ENCODE data around the gene TNFAIP3. TPM values are rescaled to one million over a fixed set of nuclear protein-coding genes. Genes with fewer than 3 reads are reported as not detected.

The TNFAIP3 gene
- total and polyA plus RNA-seq, 2 of the 4 experiments (the other 2 are of a cell fraction) = 5.0 to 14.2 TPM

- WGBS, 2 experiments (ENCODE audit: extremely low coverage in 2 of 2, insufficient read length in 1 of 2) = no CpG with 5 or more reads among the region's 1 CpG
- Histone ChIP-seq H2AK9ac (replicated peaks; ENCODE audit: low read depth, low read length, poor library complexity) (no peak overlapping the region), H2BK120ac (ENCODE audit: low read depth, low read length) (no peak overlapping the region), H2BK15ac (ENCODE audit: low read depth, low read length) (no peak overlapping the region), H3K9ac (ENCODE audit: low read depth, low read length) (no peak overlapping the region), H3K9me3 (ENCODE audit: control insufficient read depth, insufficient read depth, low read length) (no peaks in the 10 kb centered on the region; the same call in 1 of the 2 replicates), H3K14ac (replicated peaks; ENCODE audit: low read depth, low read length) (no peak overlapping the region), H3K79me1 (ENCODE audit: low read depth in 1 of 2, low read length in 2 of 2) (no peaks in the 10 kb centered on the region), H2BK20ac (ENCODE audit: low read depth, low read length) (no peak overlapping the region), H3K27ac (ENCODE audit: insufficient read depth, low read length) (no peak overlapping the region), H3K56ac (ENCODE audit: extremely low read depth, insufficient read depth, low read length) (no peak overlapping the region), H3K4ac (ENCODE audit: low read depth, low read length) (no peak overlapping the region), H2AK5ac (ENCODE audit: low read depth, low read length) (no peak overlapping the region), H3K4me3 (ENCODE audit: insufficient read depth, low read depth, low read length) (no peak overlapping the region), H3K4me2 (ENCODE audit: low read depth, low read length) (no peak overlapping the region), H3K4me1 (ENCODE audit: control insufficient read depth, insufficient read depth, low read length) (no peaks in the 10 kb centered on the region), H3K18ac (ENCODE audit: low read depth, low read length) (no peak overlapping the region), H4K91ac (ENCODE audit: insufficient read depth, low read depth, low read length) (no peak overlapping the region), H3K23ac (ENCODE audit: low read depth, low read length) (no peak overlapping the region), H4K8ac (ENCODE audit: low read depth in 2 of 2, low read length in 2 of 2) (no peak overlapping the region), H3K9me1 (ENCODE audit: insufficient read depth, low read length) (no peaks in the 10 kb centered on the region), H4K20me1 (ENCODE audit: insufficient read depth, low read length) (no peaks in the 10 kb centered on the region), H2BK5ac (ENCODE audit: low read depth, low read length, poor library complexity, severe bottlenecking) (no peak overlapping the region), H3K36me3 (ENCODE audit: control insufficient read depth, insufficient read depth, low read length) (no peaks in the 10 kb centered on the region), H3K27me3 (ENCODE audit: control insufficient read depth, insufficient read depth, low read length) (no peaks in the 10 kb centered on the region), H2AFZ (replicated peaks; ENCODE audit: low read length, poor library complexity) (no peak overlapping the region), H4K5ac (ENCODE audit: low read depth, low read length) (no peak overlapping the region)
- DNase-seq (no peak), ATAC-seq (ENCODE audit: low read depth) (no peak)
- TF ChIP-seq BHLHE40 (IDR thresholded peaks at IDR 0.05; ENCODE audit: low read depth, low read length) = no peak
- no peak for TF ChIP-seq RCOR1 (IDR thresholded peaks at IDR 0.05; ENCODE audit: insufficient replicate concordance, low read length)
- TF ChIP-seq MAFK (IDR thresholded peaks at IDR 0.05; ENCODE audit: low read depth, low read length) = no peak
- TF ChIP-seq CTCF (conservative IDR thresholded peaks at IDR 0.05; ENCODE audit: low read depth, low read length) = no peak
- no peak for TF ChIP-seq RFX5 (IDR thresholded peaks at IDR 0.05; ENCODE audit: low read depth, low read length)
- TF ChIP-seq ELK1 (IDR thresholded peaks at IDR 0.05; ENCODE audit: borderline replicate concordance, low read depth, low read length) = no peak
- no peak for TF ChIP-seq RAD21 (IDR thresholded peaks at IDR 0.05; ENCODE audit: low read length)
- no TSS peak for BruUV-seq (replicated peaks)
- in situ Hi-C loops (cut with MboI; ENCODE audit: low sequenced_read_pairs) (loop anchor here (25.0 kb wide), 1 partner anchor 572 kb away; the partner anchor contains the start of gene HEBP2), intact Hi-C loops (cut with micrococcal nuclease) (no loop called here), dilution Hi-C loops (cut with HindIII; ENCODE audit: low sequenced_read_pairs, unreplicated experiment) (no loop called here)
- ChIA-PET POLR2A (ENCODE audit: unreplicated experiment) (no interaction called here), CTCF (no interaction called here)
These were observed 26.8 kb upstream of the TNFAIP3 start for GRCh38 chr6:137840252-137840651.
